HT1080 (cell line): Measurements from ENCODE around the gene FKBP2. TPM values are rescaled to one million over a fixed set of nuclear protein-coding genes. Genes with fewer than 3 reads are reported as not detected.
A peak's percentile ranks its signal among the peaks of the same experiment; 100 is the strongest.

Experiments used
- DNase-seq: peaks from one replicate; pipeline ENCODE4 v3.0.0-alpha.2; 2015; ENCODE audit warnings: low read depth
- total RNA-seq: library from RNA; depleted of rRNA; stranded (reverse); fragments of >200 nt; shearing (Covaris generic); gene quantifications from 2 replicates; pipeline ENCODE4 v1.2.3, GENCODE V29; 2014

The FKBP2 gene
- total RNA-seq, 1 experiment from 2014 or later = 111 TPM

GRCh38 chr11:64218628-64219353 is 22.1 kb upstream of the FKBP2 start:
- no peak for DNase-seq

- no peak for DNase-seq
These were observed 21.6 kb upstream of the FKBP2 start for GRCh38 chr11:64219354-64219684.

GRCh38 chr11:64219755-64220154 is 21.1 kb upstream of the FKBP2 start:
- DNase-seq = no peak

GRCh38 chr11:64220271-64220670 is 20.6 kb upstream of the FKBP2 start:
- no peak for DNase-seq

DNA sequence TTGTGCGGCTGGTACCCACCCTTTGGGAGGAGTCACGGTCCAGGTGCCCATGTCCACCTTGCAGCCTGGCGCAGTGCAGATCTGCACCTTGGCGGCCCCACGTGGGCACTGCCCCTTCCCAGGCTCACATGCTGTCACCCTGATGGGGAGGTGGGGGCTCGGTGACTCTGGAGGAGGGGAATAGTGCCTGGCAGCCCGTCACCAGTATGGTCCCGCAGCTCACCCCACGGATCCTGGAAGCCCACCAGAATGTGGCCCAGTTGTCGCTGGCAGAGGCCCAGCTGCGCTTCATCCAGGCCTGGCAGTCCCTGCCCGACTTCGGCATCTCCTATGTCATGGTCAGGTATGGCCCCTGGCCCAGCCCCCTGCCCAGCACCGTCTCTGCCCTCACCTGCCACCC is 20.1 kb upstream of the FKBP2 start:
- no peak for DNase-seq

DNA sequence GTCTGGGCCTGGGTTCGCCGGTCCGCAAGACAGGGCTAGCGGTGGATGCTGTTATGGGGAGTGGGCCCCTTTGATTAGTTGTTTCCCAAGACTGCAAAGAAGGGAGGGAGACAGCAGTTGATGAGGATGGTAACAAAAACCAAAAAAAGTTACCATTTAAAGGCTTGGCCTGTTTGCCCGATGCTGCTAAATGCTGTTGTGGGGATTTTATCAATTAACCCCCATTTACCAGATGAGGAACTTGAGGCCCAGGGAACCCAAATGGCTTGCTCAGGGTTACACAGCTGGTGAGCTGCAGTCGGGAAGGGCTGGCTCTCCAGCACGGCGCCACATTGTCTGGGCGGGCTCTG is 18.3 kb upstream of the FKBP2 start:
- DNase-seq = no peak

DNA sequence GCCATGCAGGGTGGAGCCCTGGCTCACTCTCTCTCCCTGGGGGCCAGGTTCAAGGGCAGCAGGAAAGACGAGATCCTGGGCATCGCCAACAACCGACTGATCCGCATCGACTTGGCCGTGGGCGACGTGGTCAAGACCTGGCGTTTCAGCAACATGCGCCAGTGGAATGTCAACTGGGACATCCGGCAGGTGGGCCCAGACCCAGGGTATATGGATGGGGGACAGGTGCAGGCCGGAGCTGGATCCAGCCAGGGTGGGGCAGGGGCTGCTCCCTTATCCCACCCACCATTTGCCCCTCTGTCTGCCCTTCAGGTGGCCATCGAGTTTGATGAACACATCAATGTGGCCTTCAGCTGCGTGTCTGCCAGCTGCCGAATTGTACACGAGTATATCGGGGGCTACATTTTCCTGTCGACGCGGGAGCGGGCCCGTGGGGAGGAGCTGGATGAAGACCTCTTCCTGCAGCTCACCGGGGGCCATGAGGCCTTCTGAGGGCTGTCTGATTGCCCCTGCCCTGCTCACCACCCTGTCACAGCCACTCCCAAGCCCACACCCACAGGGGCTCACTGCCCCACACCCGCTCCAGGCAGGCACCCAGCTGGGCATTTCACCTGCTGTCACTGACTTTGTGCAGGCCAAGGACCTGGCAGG is 17.8 kb upstream of the FKBP2 start:
- DNase-seq = no peak

DNA sequence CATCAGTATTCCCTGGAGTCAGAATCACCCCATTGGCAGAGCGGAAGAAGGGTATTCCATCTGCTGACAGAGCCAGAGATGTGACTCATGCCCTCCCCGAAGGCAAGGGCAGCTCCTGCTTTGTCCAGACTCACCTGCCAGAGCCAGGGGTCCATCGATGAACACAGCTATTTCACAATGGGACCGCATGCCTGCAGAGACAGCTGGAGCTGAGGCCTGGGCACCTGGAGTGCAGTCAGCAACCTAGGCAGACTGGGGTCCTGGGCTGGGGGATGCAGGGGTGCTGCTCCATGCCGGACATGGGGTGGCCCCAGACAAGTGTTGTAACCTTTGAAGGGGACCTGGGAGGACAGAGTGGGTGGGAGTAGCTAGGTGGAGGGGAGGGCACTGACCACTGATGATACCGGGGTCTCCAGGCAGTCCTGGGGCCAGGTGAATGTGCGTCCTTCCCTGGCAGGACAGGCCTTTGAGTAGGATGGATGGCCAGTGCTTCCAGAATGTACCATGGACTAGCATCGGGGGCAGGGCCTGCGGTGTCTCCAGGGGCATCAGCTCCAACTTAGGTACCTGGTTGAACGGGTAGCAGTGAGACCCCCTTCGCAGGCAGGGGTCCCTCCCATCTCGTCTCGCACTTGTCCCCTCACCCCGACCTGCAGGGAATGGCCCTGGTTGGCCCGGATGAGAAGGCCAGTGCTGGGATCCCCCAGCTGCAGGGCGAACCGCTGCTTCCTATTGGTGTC is 16.6 kb upstream of the FKBP2 start:
- DNase-seq = no peak

DNA sequence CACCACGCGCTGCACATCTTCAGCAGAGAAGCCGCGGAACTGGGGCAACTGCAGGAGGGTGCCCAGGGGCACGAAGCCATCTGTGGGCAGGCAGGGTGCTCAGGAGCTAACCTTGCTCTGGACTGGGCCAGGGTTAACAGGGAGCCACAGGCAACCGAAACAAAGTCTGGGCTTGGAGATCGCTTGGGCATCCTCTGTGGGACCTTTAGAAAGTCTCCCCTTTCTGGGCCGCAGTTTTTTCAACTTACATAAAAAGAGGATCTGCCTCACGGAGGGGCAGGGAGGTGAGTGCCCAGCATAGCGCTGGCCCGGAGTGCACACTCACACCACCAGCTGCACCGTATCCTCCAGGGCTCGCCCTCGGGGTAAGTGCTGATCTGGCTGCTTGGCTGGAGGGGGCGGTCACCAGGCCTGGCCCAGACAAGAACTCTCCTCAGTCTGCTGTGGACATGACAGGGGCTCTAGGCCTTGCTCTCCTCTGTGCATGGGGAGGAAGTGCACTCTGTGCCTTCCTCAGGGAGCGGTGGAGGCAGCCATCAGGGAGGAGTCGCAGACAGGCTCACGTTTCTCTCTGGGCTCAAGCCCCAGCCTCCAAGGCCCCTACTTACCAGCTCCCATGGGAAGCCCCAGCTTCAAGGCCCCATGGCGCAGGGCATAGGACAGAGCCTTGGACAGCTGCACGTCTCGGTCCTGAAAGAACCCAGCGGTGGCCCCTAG is 15.8 kb upstream of the FKBP2 start:
- no peak for DNase-seq

DNA sequence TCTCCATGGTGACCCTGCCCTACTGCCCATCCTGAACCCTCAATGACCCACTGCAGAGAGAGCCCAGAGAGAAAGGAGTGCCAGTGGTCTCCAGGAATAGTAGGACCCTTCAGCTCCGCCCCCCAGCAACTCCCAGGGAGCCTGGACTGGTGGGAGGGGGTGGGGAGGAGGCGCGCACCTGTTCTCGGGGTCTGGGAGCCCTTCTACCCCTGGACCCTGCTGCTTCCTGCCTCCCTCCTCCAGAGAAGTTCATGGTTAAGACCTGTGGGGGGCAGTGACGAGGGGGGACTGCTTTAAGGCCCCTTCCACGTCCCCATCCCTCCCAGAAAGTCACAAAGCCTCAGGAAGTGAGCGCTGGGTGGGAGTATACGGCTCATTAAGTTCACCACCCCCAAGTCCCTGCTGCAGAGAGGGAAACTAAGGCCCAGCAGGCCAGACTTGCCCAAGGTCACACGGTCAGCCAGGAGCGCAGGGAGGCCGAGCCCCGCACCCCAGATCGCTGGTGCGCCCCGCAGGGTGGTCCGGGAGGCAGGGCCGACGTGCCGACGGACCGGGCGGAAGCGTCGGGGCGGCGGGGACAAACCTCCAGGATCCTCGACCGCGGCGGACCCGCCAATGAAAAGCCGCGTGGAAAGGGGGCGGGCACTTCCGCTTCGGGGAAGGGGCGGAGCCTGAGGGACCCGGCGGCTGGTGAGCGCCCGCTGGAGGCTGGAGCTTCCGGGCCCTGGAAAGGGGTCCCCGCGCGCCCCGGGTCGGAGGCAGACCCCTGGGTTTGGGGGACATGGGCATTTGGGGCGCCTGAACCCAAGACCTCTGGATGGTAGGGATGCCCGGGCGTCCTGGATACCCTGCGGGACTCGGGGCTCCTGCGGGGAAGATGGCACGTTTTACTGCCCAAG is 15.0 kb upstream of the FKBP2 start, which contains the start of the genes NUDT22 and TRPT1:
TSS of gene NUDT22 (plus strand) at position 667 of the 899 bp plus-strand sequence. CDS start 379 bp downstream, outside the sequence.
TSS of gene TRPT1 (minus strand) at position 579 of the 899 bp plus-strand sequence. CDS start at position 253, 326 bp downstream.
- peak; percentile 83 for DNase-seq

DNA sequence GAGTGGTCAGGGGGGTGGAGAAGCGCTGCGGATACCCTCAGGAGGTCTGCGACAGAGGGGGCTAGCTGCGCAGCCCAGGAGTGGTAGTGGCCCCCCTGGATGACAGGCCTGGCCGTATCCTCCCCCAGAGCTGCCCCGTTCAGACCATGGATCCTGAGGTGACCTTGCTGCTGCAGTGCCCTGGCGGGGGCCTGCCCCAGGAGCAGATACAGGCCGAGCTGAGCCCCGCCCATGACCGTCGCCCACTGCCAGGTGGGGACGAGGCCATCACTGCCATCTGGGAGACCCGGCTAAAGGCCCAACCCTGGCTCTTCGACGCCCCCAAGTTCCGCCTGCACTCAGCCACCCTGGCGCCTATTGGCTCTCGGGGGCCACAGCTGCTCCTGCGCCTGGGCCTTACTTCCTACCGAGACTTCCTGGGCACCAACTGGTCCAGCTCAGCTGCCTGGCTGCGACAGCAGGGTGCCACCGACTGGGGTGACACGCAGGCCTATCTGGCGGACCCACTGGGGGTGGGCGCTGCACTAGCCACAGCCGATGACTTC is 14.3 kb upstream of the FKBP2 start:
- peak; percentile 60 for DNase-seq

DNA sequence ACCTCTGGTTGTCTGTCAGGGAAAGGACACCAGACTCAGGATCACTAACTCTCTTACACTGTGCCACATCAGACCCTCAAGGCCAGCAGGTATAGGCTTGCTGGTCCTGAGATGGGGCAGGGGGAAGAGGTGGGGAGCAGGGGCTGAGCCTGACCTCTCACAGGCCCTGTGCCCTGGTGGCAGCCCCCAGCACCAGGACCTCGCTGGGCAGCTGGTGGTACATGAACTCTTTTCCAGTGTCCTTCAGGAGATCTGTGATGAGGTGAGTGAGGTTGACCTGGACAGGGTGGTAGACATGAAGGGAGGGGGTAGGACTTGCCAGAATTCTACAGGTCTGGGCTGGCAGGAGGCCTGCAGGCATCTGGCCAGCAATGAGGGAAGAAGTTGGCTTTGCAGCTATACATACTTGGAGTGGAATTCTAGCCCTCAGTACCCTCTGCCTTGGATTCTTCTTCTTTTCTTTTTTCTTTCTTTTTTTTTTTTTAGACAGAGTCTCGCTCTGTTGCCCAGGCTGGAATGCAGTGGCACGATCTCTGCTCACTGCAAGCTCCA is 13.4 kb upstream of the FKBP2 start:
- no peak for DNase-seq

- no peak for DNase-seq
These were observed 11.7 kb upstream of the FKBP2 start for GRCh38 chr11:64229090-64229743.

GRCh38 chr11:64229744-64230170 is 11.1 kb upstream of the FKBP2 start:
- DNase-seq = no peak

DNA sequence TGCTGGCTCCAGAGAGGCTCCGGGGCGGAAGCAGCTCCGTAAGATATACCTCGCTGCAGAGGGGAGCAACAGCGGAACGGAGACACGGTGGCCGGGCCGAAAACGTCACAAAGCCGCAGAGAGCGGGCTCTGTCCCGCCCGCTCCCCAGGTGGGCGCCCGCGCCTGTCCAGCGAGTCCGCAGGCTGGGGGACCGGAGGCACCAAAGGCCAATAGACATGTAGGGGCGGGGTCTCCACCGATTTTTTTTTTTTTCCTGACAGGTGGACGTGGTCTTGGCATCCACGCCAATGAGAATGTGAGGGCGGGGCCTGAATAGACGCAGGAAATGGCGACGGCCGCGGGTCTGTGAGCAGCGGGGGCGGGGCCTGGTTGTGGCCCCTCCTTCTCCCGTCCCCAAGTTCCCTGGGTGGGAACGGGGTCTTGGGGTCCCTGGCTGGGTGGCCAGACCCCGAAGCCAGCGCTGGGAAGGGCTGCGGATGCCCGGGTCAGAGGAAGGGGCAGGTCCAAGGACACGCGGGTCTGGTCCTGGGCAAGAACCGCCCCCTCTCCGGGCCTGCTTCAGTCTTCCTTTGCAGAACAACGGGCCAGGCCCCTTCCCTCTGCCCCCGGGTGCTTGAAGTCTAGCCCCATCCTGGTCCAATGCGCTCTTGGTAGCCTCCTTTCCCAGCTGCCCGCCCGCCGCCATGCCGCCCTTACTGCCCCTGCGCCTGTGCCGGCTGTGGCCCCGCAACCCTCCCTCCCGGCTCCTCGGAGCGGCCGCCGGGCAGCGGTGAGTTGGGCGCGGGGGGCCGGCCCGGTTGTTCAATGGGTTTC is 10.5 kb upstream of the FKBP2 start, which contains the start of gene DNAJC4:
TSS of gene DNAJC4 (plus strand) at position 378 of the 814 bp plus-strand sequence. CDS start at position 685, 307 bp downstream.
- peak; percentile 90 for DNase-seq

DNA sequence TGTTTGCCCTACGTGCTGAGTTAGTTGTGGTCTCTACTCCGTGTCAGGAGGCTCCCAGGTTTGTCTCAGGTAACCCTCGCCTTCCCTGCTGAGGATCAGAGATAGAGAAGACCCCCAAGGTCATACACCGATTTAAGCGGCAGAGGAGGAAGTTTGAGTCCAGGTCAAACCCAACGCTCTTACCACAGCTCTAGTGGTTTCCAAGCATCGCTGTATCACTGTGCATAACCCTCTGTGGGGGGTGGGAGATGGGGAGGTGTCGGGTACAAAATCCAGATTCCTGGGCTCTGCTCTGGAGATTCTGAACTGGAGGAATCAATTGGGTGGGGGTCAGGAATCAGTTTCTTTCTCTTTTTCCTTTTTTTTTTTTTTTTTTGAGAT is 9.9 kb upstream of the FKBP2 start:
- no peak for DNase-seq

GRCh38 chr11:64231546-64231945 is 9.3 kb upstream of the FKBP2 start:
- no peak for DNase-seq

- DNase-seq = no peak
These were observed 8.5 kb upstream of the FKBP2 start for GRCh38 chr11:64232182-64232966.
